CD1c-positive myeloid dendritic cell (primary cell): Measurements from ENCODE around the gene THRSP.
"Not testable (repeated sequence)": the region's sequence is repeated elsewhere in the genome, so short reads cannot be mapped to it uniquely, and the experiment has no call there.

Experiments used
- DNase-seq: peaks from one replicate; pipeline ENCODE4 v3.0.0-alpha.2; 2016; ENCODE audit errors: extremely low spot score

Gene THRSP, protein sequence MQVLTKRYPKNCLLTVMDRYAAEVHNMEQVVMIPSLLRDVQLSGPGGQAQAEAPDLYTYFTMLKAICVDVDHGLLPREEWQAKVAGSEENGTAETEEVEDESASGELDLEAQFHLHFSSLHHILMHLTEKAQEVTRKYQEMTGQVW

DNA sequence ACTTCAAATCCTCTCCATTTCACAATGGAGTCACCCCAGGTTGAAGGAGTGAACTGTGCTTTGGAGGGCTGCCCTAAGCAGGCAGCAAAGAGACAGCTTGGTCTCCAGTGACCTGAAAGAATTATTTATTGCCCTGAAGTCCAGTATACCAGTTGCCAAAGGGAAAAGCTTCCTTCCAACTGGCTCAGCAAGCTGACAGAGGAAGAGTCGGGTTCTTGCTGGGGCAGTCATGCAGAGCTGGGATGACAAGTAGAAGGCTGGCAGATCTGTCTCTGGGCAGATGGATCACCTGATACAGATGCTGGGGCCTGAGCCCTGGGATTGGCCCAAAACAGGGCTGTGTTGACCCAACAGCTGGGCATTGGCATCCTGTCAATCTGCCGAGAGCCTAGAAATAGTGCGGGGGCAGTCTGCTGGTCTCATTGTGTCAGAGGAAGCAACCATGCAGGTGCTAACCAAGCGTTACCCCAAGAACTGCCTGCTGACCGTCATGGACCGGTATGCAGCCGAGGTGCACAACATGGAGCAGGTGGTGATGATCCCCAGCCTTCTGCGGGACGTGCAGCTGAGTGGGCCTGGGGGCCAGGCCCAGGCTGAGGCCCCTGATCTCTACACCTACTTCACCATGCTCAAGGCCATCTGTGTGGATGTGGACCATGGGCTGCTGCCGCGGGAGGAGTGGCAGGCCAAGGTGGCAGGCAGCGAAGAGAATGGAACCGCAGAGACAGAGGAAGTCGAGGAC, at the start of gene THRSP:
Gene THRSP (plus strand): TSS at position 422 of the 742 bp plus-strand sequence. CDS start 21 bp downstream, at position 443.
- no peak for DNase-seq

- not testable (repeated sequence) for DNase-seq
These were observed 48.6 kb upstream of the THRSP start for GRCh38 chr11:78014937-78015520.

DNA sequence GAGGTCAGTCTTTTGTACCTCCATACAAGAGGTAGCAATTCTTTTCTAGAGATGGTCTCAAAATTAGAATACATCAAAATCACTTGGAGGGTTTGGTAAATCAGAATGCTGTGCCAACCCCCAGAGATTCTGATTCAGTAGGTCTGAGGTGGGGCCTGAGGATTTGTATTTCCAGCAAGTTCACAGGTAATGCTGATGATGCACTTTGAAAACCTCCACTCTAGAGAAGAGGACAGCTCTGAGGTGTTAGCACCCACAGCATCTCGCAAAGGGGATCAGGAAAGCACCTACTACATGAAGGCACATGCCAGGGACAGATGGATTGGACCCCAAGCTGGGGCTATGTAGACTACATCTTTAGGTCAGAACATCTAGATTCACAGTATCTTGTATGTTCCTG, 47.8 kb upstream of the THRSP start:
- DNase-seq, result no peak

DNA sequence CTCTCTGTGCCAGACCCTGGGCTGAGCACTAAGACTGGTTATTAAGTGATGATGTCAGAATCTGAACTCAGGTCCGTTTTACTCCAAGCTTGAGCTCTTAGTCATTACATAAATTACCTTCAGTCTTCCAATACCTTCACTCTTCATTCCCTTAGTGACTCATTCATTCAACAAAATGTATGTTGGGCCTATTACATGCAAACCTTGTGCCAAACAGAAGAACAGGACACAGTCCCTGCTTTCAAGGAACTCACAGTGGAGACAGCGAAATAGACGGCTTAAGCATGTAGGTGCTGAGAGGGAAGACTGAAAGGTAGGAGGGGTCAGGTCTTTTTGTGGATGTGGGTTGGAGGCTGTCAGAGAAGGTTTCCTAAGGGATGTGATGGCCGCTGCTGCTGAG, 43.9 kb upstream of the THRSP start:
- DNase-seq, result no peak

- DNase-seq, result no peak
These were observed 43.4 kb upstream of the THRSP start for GRCh38 chr11:78020246-78020645.

- no peak for DNase-seq
These were observed 42.0 kb upstream of the THRSP start for GRCh38 chr11:78021611-78022010.

DNA sequence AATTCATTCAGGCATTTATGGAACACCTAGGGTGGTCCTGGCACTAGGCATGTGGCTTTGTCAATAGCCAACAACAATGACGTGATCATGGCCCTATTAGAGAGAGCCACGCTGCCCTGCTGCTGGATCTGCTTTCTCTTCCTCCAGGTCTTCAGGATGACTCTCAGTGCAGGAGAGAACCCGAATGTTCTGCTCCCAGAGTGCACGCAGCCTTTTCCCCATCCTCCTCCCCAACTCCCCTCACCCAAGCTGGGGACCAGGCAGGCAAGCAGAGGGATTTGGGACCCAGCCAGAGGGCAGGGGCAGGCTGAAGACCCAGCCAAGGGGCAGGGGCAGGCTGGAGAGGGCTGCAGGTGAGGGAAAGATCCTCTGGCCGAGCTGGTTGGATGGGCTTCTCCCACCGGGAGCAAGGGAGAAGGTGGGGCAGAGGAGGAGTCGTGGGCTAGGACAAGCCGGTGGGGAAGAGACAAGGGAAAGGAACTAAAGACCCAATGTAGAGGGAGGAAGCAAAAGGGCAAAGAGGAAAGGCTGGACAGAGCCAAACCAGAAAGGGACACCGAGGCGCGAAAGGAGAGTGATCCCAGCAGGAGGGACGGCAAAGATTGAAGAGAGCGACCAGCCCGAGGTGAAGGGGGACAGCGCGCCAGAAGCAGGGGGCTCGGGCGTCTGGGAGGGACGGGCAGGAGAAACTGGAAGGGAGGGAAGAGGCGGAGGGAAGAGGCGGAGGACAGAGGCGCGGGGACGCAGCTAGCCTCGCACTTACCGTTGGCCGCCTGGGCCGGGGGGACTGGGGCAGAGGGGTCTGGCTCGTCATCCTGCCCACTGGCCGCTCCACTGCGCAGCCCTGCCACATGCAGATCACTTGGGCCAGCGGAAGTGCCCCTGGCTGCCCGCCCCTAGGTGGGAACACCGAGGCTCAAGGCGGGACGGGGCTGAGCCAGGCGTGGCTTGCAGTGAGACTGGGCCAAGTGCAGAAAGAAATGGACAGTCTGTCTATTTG, 41.0 kb upstream of the THRSP start, which contains the start of gene KCTD14:
Gene KCTD14 (minus strand): TSS at position 880 of the 1,000 bp plus-strand sequence. CDS start 27 bp downstream, at position 853.
- DNase-seq, result no peak

DNA sequence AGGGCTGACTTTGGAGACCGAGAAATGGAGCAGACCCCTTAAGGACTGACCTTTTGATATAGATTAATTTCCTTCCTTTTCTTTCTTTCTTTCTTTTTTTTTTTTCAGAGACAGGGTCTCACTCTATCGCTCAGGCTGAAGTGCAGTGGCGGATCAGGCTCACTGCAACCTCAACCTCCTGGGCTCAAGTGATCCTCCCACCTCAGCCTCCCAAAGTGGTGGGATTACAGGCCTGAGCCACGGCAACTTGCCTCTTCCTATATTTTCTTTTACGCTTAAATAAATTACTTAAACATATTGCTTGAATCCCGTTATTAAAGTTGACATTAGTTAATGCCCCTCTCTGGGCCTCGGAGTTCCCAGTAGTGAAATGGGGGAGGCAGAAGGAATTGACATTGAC, 40.2 kb upstream of the THRSP start:
- DNase-seq, result no peak

GRCh38 chr11:78025378-78025777, 38.3 kb upstream of the THRSP start:
- DNase-seq, result no peak

- no peak for DNase-seq
These were observed 35.9 kb upstream of the THRSP start for GRCh38 chr11:78027759-78028158.

GRCh38 chr11:78028423-78028822, 35.2 kb upstream of the THRSP start:
- DNase-seq, result not testable (repeated sequence)

- no peak for DNase-seq
These were observed 33.0 kb upstream of the THRSP start for GRCh38 chr11:78030429-78031325.

DNA sequence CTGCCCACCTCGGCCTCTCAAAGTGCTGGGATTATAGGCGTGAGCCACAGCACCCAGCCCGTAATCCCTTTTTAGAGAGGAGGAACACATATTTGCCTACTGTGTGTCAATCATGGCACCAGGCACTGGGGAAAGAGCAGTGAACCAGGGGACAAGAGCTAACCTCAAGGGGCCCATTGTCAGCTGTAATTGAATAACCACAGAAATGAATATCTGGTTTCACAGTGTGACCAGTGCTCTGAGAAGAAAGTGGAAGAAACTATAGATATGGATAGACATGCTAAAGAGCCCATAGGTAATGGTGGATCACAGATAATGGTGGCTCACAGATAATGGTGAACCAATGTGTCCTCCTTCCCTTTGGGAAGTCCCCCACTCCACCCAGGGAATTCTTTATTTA, 32.0 kb upstream of the THRSP start:
- no peak for DNase-seq

- no peak for DNase-seq
These were observed 31.6 kb upstream of the THRSP start for GRCh38 chr11:78032090-78032489.

- no peak for DNase-seq
These were observed 30.6 kb upstream of the THRSP start for GRCh38 chr11:78033040-78033439.

GRCh38 chr11:78034623-78035022, 29.0 kb upstream of the THRSP start:
- DNase-seq, result no peak

DNA sequence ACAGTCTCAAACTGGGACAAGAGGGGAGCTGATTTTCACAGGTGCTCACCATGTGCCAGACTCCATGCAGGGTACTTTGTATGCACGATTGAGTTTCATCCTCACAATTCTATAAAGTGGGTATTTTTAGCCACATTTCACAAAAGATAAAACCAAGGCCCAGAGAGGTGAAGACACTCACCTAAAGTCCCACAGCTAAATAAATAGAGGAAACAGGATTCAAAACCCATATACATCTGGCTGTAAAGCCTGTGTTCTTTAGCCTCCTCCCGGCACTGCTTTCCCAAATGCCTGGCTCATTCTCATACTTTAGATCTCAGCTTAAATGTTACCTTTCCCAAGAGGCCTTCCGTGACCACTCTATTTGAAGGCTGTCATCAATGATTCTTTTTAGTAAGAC, 27.3 kb upstream of the THRSP start:
- no peak for DNase-seq

GRCh38 chr11:78037056-78037455, 26.6 kb upstream of the THRSP start:
- DNase-seq, result no peak

- no peak for DNase-seq
These were observed 25.6 kb upstream of the THRSP start for GRCh38 chr11:78037825-78038620.

DNA sequence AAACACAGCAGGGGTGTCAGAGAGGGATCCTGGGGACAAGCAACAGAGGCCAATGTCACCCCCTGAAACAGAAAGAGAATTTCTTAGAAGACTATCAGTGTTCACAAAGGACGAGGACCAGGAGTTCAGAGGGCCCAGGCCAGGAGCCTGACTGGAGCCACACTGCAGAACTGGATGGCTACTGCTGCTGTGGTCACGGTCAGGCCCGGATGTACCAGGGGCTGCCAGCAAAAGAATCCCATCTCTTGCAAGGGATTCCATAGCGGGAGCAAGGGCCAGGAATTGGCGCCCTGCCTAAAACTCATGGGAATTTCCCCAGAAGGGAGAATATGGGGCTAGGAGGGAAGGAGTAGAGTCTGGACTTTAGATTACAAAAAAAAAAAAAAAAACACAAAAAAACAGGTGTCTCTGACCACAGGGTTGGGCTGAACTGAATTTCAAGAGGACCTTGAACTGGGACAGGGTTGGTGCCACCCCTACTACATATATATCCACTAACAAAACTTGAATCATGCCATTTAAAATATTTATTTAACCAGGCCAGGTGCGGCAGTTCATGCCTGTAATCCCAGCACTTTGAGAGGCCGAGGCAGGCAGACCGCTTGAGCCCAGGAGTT, 24.9 kb upstream of the THRSP start:
- DNase-seq, result no peak
